Coronary artery (tissue), 2 donors: ENCODE data around the gene HPSE2.

Experiments used
- DNase-seq: peaks from one replicate; pipeline ENCODE4 v3.0.0-alpha.2; 2017; ENCODE audit warnings: low spot score
- H3K27ac ChIP-seq, 2 donors: fragments of 200-600 bp; sonication (generic); one replicate each; pipeline ENCODE4 v1.5.1; 2016 to 2019
- H3K4me3 ChIP-seq: fragments of 200-600 bp; sonication (generic); 2 replicates; pipeline ENCODE4 v1.5.1; 2016; ENCODE audit warnings: mild to moderate bottlenecking, moderate library complexity
- TF ChIP-seq, protein P1 (sequence below): fragments of 200-600 bp; sonication (generic); IDR thresholded peaks from one replicate; pipeline ENCODE4 v1.5.1; 2019; ENCODE audit warnings: antibody characterized with exemption

The HPSE2 gene

DNA sequence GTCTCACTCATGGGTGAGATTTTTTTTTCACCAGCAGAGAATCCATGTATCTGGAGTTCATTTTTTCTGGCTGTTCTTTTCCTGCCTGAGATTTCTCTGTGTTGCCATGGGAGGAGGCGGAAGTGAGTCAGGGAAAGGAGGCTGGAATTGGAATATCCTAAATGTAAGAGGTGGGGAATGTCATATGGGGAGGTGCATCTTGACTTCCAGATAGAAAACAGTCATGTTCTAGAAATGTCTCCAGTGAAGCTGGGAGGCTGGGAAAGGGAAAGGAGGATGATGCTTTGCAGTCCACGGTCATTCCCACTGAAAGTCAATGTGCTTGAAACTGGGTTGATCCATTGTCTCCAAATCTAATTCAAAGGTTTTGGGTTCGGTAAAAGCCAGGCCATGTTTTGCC lies 749.2 kb downstream of the HPSE2 start:
- no peak for DNase-seq
- Histone ChIP-seq H3K4me3 (no peak overlapping the region), H3K27ac (no peak overlapping the region)
- TF ChIP-seq, protein P1, sequence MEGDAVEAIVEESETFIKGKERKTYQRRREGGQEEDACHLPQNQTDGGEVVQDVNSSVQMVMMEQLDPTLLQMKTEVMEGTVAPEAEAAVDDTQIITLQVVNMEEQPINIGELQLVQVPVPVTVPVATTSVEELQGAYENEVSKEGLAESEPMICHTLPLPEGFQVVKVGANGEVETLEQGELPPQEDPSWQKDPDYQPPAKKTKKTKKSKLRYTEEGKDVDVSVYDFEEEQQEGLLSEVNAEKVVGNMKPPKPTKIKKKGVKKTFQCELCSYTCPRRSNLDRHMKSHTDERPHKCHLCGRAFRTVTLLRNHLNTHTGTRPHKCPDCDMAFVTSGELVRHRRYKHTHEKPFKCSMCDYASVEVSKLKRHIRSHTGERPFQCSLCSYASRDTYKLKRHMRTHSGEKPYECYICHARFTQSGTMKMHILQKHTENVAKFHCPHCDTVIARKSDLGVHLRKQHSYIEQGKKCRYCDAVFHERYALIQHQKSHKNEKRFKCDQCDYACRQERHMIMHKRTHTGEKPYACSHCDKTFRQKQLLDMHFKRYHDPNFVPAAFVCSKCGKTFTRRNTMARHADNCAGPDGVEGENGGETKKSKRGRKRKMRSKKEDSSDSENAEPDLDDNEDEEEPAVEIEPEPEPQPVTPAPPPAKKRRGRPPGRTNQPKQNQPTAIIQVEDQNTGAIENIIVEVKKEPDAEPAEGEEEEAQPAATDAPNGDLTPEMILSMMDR: no peak

DNA sequence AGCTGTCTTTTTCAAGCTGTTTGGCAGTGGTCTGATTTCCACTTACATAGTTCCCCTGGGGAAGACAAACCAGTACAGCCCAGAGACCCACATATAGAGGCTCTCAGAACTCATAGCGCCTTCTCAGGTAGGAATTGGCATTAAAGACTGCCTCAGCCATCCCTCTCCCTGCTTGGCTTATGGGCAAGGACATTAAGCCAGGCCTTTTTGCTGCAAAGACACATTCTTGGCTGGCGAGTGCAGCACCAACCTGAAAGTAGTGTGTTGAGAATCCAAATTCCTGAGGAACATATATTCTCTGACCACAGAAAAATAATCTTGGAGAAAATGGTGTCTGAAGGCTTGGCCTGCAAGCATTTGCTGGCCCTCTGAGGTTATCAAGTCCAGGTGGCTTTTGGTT lies 749.7 kb downstream of the HPSE2 start:
- no peak for DNase-seq
- Histone ChIP-seq H3K27ac (no peak overlapping the region), H3K4me3 (no peak overlapping the region)
- TF ChIP-seq, protein P1: no peak

DNA sequence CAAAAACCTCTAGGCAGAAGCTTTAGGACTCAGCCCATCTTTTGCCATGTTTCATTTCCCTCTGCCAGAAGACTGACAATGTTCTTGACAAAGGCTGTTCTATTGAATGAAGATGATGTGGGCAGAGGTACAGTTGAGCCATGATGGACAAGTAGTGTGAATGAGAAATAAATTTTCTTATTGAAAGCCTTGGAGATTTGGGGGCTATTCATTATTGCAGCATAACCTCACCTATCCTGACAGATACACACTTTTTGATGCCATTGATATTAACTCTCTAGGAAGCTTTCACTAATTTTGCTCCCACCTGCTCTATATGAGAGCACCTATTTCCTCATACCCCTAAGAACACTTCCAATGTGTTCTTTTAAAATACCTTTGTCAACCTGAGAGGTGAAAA lies 752.0 kb downstream of the HPSE2 start:
- no peak for DNase-seq
- TF ChIP-seq, protein P1: no peak
- H3K4me3 ChIP-seq: no peak overlapping the region
- H3K27ac ChIP-seq: no peak overlapping the region

DNA sequence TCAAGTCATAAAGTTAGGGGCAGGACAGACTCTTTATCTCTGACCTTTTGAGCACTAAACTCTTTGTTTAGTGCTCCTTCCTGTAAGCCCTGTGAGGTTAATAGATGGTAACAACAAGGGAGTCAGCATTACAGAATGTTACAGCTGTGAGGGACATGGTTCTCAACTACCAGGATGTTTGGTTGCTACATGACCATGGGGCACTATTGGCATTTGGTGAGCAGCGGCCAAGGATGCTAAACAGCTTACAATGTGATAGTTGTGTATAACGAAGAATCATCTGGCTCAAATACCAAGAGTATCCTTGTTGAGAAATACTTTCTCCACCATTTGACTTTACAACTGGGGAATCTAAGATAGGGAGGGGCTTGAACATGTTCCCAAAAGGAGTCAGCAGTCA lies 753.6 kb downstream of the HPSE2 start:
- H3K4me3 ChIP-seq: no peak overlapping the region
- DNase-seq: no peak
- TF ChIP-seq, protein P1: no peak
- H3K27ac ChIP-seq: no peak overlapping the region

DNA sequence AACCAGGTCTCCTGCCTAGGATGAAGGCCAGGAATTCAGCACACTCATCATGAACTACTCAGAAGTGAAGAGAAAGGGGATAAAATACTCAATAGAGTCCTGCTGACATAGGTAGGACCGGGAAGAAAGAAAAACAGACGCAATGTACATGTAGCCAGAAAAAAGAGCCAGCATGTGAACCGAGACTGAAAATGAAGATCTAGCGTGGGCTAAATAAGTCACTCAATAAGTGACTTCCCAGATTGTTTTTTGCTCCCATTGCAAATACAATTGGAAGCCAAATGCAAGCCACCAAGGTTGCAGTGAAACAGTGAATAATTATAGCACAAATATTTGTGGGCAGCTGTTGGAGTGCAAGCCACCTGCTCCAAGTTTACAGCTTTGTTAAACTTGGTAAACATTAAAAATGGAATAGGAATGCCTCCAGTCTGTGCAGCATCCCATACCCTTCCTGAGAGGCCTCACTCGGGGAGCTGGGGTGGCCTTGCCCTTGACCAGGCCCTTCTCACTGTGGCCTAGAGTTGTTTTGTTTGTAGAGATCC lies 754.2 kb downstream of the HPSE2 start:
- Histone ChIP-seq H3K4me3 (no peak overlapping the region), H3K27ac (no peak overlapping the region)
- DNase-seq: no peak
- TF ChIP-seq, protein P1: no peak

DNA sequence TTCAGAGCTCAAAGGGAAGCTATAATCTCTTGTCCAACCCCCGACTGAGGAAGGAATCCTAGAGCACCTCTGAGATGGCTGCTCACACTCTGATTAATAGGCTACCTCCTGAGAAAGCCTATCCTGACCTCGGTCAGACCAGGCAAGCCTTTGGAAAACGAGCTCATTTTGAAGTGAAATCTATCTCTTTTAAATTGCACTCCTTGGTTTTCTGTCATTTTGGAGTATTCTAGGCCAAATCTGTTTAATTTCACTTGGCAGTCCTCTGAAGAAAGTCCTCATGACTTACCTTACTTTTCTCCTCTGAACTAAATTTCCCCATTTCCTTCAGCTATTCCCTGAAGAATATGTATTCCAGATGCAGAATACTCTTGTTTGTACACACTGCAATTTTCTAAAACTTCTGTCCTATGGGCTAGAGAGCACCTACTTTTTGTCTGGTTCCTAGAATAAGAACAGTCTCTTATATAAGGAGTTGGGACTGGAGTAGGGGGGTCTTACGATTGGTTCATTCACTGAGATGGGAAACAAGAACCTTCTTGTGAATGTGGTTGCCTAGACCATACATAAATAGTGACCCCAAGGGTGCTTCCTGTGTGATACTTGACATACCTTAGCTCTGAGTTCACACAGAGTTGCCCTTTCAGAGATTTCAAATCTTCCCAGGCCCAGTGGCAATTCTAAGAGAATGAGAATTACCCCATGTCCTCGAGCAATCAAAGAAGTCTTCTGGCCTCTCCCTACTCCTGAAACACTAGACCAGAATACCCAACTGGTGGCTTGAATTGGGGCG lies 757.0 kb downstream of the HPSE2 start:
- no peak for DNase-seq
- Histone ChIP-seq H3K27ac (no peak overlapping the region), H3K4me3 (no peak overlapping the region)
- TF ChIP-seq, protein P1: no peak

DNA sequence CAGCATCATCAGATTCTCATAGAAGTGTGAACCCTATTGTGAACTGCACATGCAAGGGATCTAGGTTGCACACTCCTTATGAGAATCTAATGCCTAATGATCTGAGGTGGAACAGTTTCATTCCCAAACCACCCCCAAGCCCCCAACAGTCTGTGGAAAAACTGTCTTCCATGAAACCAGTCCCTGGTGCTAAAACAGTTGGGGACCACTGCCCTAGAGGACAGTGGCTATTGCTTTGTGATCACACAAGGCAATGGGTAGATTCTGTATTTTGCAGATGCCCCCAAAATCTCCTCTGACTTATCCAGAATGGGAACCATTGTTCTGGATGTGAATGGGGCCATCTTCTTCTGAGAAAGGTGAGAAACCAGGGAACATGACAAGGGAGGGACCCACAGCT lies 757.8 kb downstream of the HPSE2 start:
- H3K4me3 ChIP-seq: no peak overlapping the region
- no peak overlapping the region for H3K27ac ChIP-seq
- TF ChIP-seq, protein P1: no peak
- no peak for DNase-seq
